GM21576 (cell line): ENCODE results near the gene LXN.

Experiments used
- ATAC-seq: cut with Tn5 transposase; IDR thresholded peaks from one replicate; pipeline ENCODE4 v1.9.1; 2021; ENCODE audit warnings: mild to moderate bottlenecking, moderate library complexity; ENCODE audit not compliant: unreplicated experiment

The LXN gene

GRCh38 chr3:158671821-158672214 lies 630 bp downstream of the LXN start:
- no peak for ATAC-seq

- no peak for ATAC-seq
Measured at GRCh38 chr3:158668506-158668905, 3.9 kb downstream of the LXN start.

GRCh38 chr3:158666416-158666815 lies 6.0 kb downstream of the LXN start:
- no peak for ATAC-seq

- no peak for ATAC-seq
Measured at GRCh38 chr3:158663832-158664231, 8.6 kb downstream of the LXN start.

DNA sequence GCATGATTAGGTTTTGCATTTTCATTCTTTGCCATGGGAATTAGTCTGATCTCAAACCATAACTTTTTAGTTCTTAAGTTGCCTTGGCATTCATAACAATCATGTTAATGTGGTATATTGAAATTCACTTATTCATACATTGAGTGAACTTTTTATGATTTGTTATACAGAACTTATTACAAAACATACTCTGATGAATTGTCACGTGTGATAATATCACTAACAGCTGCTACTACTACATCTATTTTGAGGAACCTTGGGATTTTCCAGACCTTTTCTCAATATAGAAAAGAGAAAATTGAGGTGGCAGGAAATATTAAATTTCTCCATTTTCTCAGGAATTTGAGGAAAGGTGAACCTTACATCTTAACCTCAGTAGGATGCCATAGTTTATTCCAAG lies 9.2 kb downstream of the LXN start:
- ATAC-seq, result no peak

DNA sequence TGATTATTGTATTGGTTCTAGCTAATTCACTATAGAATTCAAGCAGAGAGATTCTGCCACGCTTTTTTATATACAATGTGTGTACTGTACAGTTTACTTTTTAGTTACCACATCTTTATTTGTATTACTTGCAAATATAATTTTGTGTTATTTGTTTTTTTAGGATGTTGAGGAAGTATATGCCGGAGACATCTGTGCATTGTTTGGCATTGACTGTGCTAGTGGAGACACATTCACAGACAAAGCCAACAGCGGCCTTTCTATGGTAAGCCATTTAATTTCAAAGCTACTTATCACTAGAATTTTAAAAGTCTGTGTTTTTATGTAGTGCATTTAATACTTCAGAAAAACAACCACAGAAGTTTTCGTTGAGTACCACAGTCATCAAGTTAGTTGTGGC lies 11.7 kb downstream of the LXN start:
- ATAC-seq, result no peak

GRCh38 chr3:158659454-158660237 lies 12.8 kb downstream of the LXN start:
- ATAC-seq, result peak; percentile 96

DNA sequence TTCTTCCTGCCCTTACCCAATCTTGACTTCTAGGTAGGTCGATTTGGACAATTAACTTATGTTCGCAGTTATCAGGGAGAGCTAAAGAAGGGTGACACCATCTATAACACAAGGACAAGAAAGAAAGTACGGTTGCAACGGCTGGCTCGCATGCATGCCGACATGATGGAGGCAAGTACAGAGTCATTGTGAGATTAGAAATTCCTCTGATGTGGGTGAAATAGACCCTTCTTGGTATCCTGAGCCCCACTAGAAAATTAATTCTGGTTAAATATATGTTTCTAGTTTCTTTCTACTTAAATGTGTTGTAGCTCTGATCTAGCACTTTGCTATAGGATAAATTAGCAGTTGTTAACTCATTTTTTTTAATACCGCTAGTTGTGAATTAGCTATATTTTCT lies 13.6 kb downstream of the LXN start:
- no peak for ATAC-seq

- ATAC-seq, result no peak
Measured at GRCh38 chr3:158652463-158652862, 20.0 kb downstream of the LXN start.

DNA sequence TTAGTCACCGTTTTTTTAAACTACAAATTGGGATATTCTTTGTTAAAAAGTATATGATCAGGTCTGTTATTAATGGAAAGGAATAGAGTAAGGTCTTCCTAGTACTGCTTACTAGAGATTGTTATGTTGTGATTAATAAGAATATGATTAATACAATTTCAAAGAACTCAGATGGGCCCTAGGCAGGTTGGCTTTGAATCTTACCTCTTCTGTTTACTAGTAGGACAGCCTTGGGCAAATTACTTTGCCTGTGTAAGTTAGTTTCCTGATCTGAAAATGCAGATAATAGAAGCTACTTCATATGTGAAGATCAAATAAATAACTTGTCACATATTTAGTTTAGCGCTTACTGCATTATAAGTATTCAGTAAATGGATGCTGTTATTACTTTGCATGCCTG lies 21.3 kb downstream of the LXN start:
- no peak for ATAC-seq

GRCh38 chr3:158649791-158650190 lies 22.7 kb downstream of the LXN start:
- ATAC-seq, result no peak

- ATAC-seq, result peak; percentile 99
Measured at GRCh38 chr3:158644345-158644908, 28.0 kb downstream of the LXN start, which contains the start of gene GFM1. Gene GFM1, plus strand, starts transcription at chr3:158644527. Its CDS starts 108 bp downstream, at chr3:158644635.

- ATAC-seq, result no peak
Measured at GRCh38 chr3:158642474-158643210, 29.8 kb downstream of the LXN start.

GRCh38 chr3:158642005-158642404 lies 30.4 kb downstream of the LXN start:
- no peak for ATAC-seq

- ATAC-seq, result no peak
Measured at GRCh38 chr3:158640646-158641045, 31.8 kb downstream of the LXN start.

DNA sequence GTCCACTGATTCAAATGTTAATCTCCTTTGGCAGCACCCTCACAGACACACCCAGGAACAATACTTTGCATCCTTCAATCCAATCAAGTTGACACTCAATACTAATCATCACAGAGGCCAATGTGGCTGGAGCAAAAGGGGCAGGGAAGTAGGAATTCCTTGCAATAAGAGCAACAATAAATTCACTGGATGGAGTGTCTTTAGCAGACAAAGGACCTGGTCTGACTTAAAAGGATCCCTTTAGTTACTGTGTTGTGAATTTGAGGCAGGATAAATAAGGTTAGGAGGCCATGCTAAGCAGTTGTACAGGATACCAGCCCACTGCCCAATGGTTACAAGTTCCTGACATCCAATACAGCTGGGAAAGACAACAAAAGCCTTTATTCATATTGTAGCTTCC lies 40.5 kb downstream of the LXN start:
- ATAC-seq, result no peak

GRCh38 chr3:158625881-158626280 lies 46.6 kb downstream of the LXN start:
- ATAC-seq, result no peak

GRCh38 chr3:158617982-158618875 lies 54.2 kb downstream of the LXN start:
- ATAC-seq, result no peak
